Loucy (cell line): ENCODE data around the gene TMEM140.

Experiments
- CTCF ChIP-seq: fragments of 200-600 bp; sonication (generic); conservative IDR thresholded peaks from 2 replicates; pipeline ENCODE4 v1.5.1; 2014; ENCODE audit warnings: mild to moderate bottlenecking, antibody characterized with exemption, low read length
- EZH2phosphoT487 ChIP-seq: fragments of 200-600 bp; IDR thresholded peaks from 2 replicates; pipeline ENCODE4 v1.6.1; 2018; ENCODE audit warnings: antibody characterized with exemption, mild to moderate bottlenecking, moderate library complexity, borderline replicate concordance

- TF ChIP-seq CTCF (no peak), EZH2phosphoT487 (no peak)
Measured at GRCh38 chr7:135102372-135102771, 45.5 kb upstream of the TMEM140 start.
